Lung (tissue), 12 donors: Measurements from ENCODE around the gene CIAO2B. TPM values are rescaled to one million over a fixed set of nuclear protein-coding genes. Genes with fewer than 3 reads are reported as not detected.

ENCODE experiments used
- ATAC-seq: fragments of 200-7000 bp; cut with Tn5 transposase; one replicate; pipeline ENCODE4 v1.9.1; 2020; ENCODE audit warnings: moderate number of reproducible peaks; ENCODE audit not compliant: insufficient read depth, low FRiP score
- DNase-seq, 3 donors: peaks; one replicate each; pipeline ENCODE4 v3.0.0-alpha.2; 2013 to 2017
- H3K27ac ChIP-seq, 2 donors: one replicate each; pipeline ENCODE4 v1.5.1; 2013; ENCODE audit warnings: mild to moderate bottlenecking in 2 of 2, moderate library complexity in 2 of 2, control low read depth in 1 of 2, inconsistent platforms in 1 of 2, low read depth in 1 of 2, low read length in 1 of 2
- H3K27me3 ChIP-seq, 3 donors: one replicate each; pipeline ENCODE4 v1.5.1; 2013; ENCODE audit warnings: low read length in 2 of 3; ENCODE audit not compliant: control insufficient read depth in 3 of 3, insufficient read depth in 3 of 3
- H3K36me3 ChIP-seq, 4 donors: one replicate each; pipeline ENCODE4 v1.5.1; 2013; ENCODE audit warnings: low read length in 4 of 4, mild to moderate bottlenecking in 1 of 4, moderate library complexity in 1 of 4; ENCODE audit not compliant: control insufficient read depth in 4 of 4, insufficient read depth in 4 of 4
- H3K4me1 ChIP-seq, 5 donors: one replicate each; pipeline ENCODE4 v1.5.1; 2013; ENCODE audit warnings: low read length in 5 of 5, mild to moderate bottlenecking in 2 of 5, moderate library complexity in 1 of 5; ENCODE audit not compliant: control insufficient read depth in 5 of 5, insufficient read depth in 5 of 5
- H3K4me3 ChIP-seq: one replicate; pipeline ENCODE4 v1.5.1; 2013; ENCODE audit warnings: mild to moderate bottlenecking, control low read depth, moderate library complexity
- H3K9ac ChIP-seq, 2 donors: one replicate each; pipeline ENCODE4 v1.5.1; 2013; ENCODE audit warnings: low read length in 2 of 2, control low read depth in 1 of 2; ENCODE audit not compliant: insufficient read depth in 1 of 2
- H3K9me3 ChIP-seq, 4 donors: one replicate each; pipeline ENCODE4 v1.5.1; 2013; ENCODE audit warnings: low read length in 3 of 4, mild to moderate bottlenecking in 1 of 4, moderate library complexity in 1 of 4; ENCODE audit not compliant: control insufficient read depth in 4 of 4, insufficient read depth in 3 of 4
- CTCF ChIP-seq: IDR thresholded peaks from 2 replicates; pipeline ENCODE4 v1.5.1; 2012; ENCODE audit warnings: mild to moderate bottlenecking; ENCODE audit errors: control extremely low read depth, extremely low read depth
- WGBS, 2 donors: extraction: QIAGEN DNeasy Blood & Tissue Kit; methylation state at CpG; one replicate each; pipeline ENCODE4 v1.1.7; 2013; 5-methylcytosine and 5-hydroxymethylcytosine counted together
- polyA plus RNA-seq, 2 donors: library from polyadenylated mRNA; stranded (reverse); fragments of 200-250 nt; gene quantifications; one replicate each; pipeline ENCODE4 v1.2.1, GENCODE V29; 2013
- total RNA-seq, 2 donors: library from RNA; depleted of rRNA in 1 of 2; stranded (reverse); fragments of >200 nt in 1 of 2; gene quantifications; one replicate each; pipeline ENCODE4 v1.2.1, GENCODE V29; 2014 to 2021
- donor health status: control.
- donor health status: control.
- donor health status: Bipolar disorder and iron deficiency.
- donor health status: healthy.
- donor health status: DM: yes; HTN: yes; CAD: no.

CIAO2B gene
- total and polyA plus RNA-seq, 4 donors, result 48.8 to 257 (median 159) TPM

DNA sequence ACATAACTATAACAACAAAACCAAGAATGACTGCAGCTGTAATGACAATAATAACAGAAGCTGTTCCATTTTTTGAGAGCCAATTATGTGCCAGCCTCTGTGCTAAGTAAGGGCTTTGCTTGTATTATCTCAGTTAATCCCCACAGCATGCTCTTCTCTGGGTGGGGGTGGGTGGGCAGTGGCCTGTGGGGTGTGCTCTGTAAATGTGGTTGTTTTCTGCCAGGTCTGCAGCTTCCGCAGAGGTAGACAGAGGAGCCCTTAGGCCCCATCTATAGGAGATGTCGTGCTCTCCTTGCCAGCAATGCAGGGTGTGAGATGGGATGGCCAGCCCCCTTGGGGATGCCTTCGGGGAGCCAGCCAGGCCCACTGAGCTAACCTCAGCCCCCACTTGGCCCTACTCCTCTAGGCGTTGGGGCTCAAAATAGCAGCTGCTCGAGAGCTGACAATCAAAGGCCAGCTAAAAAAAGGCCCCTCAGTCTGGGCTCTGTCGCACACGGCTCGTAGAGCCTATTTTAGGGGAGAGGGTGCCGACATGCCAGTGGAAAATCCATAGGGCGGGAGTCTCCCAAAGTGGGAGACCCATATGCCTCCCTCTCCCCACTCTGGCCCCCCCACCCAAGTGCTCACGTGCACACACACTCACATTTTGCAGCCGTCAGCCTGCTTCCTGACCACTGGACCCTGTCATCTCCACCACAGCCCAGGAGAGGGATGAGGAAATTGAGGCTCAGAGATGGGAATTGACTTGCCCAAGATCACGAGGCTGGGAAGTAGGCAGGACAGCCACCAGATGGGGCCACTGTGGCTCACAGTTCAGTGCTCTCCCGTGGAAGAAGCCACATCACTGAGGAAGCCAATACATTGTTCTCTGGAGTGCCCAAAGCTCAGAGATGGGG is 31.3 kb downstream of the CIAO2B start:
- DNase-seq, result peak in 1 of 3 donors; percentile 60
- H3K27ac ChIP-seq, result peak overlapping the region; percentile 15 to 89
- 68 to 71% methylated on average over 14 of the region's 14 CpGs for whole genome bisulfite sequencing, 2 donors

GRCh38 chr16:66901626-66902025 is 32.6 kb downstream of the CIAO2B start:
- ATAC-seq (no peak), DNase-seq (no peak)
- H3K4me1 ChIP-seq, result peaks cover 0 to 63% (median 38%) of the 10 kb centered on the region in 5 donors
- H3K9ac ChIP-seq, result no peak overlapping the region
- no peaks in the 10 kb centered on the region for H3K36me3 ChIP-seq
- no peaks in the 10 kb centered on the region for H3K27me3 ChIP-seq
- TF ChIP-seq CTCF, result no peak
- H3K4me3 ChIP-seq, result no peak overlapping the region
- H3K27ac ChIP-seq, result peak overlapping the region; percentile 59 to 89
- no peaks in the 10 kb centered on the region for H3K9me3 ChIP-seq
- WGBS, 2 donors, result 85 to 93% methylated on average over 10 of the region's 10 CpGs

More for the DNA sequence above, 31.3 kb downstream of the CIAO2B start:
- no peak for TF ChIP-seq CTCF
- H3K4me1 ChIP-seq, result peaks cover 7 to 67% (median 38%) of the 10 kb centered on the region in 5 donors
- no peak overlapping the region for H3K4me3 ChIP-seq
- no peaks in the 10 kb centered on the region for H3K9me3 ChIP-seq
- H3K27me3 ChIP-seq, result no peaks in the 10 kb centered on the region
- no peaks in the 10 kb centered on the region for H3K36me3 ChIP-seq
- no peak overlapping the region for H3K9ac ChIP-seq
- no peak for ATAC-seq

DNA sequence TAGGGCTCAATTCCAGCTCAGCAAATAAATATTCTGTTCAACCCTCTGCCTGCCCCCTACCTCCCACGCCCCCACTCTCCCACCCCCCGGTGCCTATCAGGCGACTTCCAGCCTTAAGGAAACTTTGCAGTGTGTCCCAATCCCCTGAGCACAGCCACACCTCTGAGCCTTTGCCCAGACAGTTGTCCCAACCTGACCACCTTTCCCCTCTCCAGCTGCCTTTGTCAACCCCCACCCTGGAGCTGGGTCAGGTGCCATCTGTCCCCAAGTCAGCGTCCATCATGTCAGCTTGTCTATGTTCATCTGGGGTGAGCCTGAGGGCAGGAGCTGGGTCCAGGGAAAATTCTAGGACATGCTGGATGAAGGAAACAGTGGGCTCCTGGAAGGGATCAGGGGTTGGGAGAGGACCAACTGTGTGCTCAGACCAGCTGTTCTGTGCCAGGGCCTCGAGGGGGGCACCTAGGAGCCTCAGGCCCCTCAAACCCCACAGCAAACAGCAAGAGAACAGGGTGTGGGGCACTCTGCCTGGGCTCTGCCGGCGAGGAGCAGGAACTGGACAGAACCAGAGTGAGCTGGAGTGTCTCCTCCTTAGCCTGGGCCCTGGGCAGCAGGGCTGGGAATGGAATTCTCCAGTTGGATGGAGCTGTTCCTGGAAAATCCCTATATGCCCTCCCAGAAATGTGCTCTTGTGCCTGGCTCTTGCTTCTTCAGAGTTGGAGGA is 33.3 kb downstream of the CIAO2B start:
- ATAC-seq, result no peak
- DNase-seq, result peak; percentile 33 to 79 (median 51)
- Histone ChIP-seq H3K27ac (peak overlapping the region; percentile 59 to 89), H3K4me3 (no peak overlapping the region), H3K27me3 (no peaks in the 10 kb centered on the region), H3K36me3 (no peaks in the 10 kb centered on the region), H3K9ac (peak overlapping the region in 1 of 2 donors; percentile 62), H3K9me3 (no peaks in the 10 kb centered on the region), H3K4me1 (peaks cover 0 to 62% (median 37%) of the 10 kb centered on the region in 5 donors)
- 60 to 69% methylated on average over 7 of the region's 7 CpGs for WGBS, 2 donors
- no peak for TF ChIP-seq CTCF
